KG1 (cell line): ENCODE results near the gene PRPF40A.

Source experiments
- DNase-seq: peaks from one replicate; lab custom pipeline; 2025; lab: John Stamatoyannopoulos, UW

Gene PRPF40A

DNA sequence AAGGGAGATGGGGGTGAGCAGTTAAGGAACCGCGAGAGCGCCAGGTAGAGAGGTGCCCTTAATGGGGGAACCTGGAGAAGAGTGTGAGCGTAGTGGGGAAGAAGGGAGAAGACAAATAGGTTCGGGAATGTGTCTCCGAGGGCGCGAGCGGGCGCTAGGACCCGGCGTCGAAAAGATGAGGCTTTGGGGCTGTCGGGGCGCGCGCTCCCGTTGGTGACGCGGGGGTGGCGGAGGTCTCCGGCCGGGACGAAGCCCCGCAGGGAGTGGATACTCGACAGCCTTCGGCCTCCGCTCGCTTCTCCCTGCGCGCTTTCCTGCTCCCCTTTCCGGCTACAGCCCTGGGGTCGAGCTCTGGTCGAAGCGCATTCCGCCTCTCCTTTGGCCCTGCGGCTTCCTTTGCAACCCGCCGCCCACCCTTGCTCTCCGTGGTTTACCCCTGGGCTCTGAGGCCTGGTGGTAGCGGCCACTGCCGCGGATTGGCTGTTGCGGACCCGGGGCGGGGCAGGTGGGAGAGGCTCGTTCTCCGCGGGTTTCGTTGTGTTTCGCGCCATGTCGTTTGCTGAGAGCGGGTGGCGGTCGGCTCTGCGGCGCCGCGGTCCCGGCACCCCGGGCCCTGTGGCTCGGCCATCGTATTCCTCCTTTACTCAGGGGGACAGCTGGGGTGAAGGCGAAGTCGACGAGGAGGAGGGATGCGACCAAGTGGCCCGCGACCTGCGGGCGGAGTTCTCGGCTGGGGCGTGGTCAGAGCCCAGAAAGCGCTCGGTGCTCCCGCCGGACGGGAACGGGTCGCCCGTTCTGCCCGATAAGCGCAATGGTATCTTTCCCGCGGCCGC lies 1.0 kb upstream of the PRPF40A start, which contains the start of gene ARL6IP6:
Gene ARL6IP6, plus strand, starts transcription at position 545 of the 833 bp plus-strand sequence. Its CDS starts 5 bp downstream, at position 550.
- DNase-seq, result peak; percentile 96

DNA sequence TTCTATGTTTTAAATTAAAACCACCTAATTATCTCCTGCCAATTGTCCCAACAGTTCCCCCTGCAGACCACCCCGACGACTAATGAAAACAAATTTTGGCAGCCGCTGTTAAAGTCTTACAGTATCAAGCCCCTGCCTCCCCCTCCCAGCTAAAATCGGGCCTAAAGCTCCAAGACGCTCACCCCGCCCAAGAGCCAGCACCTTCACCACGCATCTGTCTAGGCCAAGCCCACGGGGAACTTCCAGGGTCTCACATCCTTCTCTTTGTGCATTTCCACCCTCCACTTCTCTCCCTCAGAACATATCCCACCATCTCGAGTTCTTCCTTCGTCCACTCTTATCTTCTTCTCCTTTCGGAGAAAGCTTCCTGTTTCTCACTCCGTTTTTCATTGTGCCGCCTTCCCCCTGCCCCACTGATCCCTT lies 445 bp downstream of the PRPF40A start:
- peak; percentile 68 for DNase-seq

DNA sequence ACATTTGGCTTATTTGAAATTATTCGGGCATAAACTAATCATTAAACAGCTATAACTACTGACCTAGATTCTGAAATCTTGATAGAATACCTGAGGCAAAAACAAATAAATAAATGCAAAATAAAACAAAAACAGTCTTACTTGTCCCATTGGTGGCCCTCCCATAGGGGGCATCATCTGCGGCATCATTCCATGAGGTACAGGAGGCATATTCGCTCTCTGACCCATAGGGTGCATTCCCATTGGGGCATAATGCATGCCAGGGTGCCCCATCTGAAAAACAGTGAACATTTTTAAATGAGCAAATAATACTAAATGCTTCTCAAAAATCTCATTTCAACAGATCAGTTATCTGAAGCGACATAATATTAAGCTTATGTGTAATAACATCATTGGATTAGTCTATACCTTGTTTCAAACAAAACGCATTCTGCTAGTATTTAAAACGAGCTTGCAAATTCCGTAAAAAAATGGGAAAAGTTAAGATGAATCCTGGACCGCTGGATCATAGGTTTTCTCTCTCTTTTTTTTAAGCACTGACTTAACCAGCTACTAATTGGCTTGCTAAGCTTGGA lies 1.3 kb downstream of the PRPF40A start:
- DNase-seq, result peak; percentile 26

DNA sequence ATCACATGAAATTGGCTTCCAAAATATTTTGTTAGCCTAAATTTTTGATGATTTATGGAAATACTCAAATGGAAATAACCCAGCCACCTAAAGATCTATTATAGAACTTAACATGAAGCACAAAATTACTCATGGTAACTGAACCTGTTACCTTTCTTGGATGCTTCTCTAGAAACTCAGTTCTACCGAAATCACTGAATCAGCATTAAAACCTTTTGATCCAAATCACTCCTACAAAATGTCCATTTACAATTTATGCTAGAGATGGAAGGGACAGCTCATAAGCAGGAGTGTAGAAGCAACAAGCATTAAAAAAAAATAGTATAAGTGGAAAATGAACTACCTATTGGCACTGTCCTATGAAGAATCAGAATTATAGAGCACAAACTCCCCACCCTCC lies 2.1 kb downstream of the PRPF40A start:
- no peak for DNase-seq

DNA sequence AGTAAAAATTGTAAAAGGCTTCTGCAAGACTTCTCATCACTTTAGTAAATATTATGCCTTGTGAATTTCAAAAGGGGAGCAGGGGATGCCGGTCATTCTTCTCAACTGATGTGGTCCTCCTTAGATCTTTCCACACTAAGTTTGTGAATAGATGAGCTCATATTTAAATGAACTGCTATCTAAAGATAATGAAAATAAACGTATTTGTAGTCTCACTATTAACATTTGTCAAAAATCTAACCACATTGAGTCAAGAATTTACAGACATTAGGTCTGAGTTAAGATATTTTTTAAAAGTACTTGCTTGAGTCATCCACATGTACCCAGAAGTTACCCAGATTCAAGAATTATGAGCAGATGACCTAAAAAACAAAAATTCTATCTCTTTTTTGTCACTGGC lies 6.5 kb downstream of the PRPF40A start:
- DNase-seq, result no peak

DNA sequence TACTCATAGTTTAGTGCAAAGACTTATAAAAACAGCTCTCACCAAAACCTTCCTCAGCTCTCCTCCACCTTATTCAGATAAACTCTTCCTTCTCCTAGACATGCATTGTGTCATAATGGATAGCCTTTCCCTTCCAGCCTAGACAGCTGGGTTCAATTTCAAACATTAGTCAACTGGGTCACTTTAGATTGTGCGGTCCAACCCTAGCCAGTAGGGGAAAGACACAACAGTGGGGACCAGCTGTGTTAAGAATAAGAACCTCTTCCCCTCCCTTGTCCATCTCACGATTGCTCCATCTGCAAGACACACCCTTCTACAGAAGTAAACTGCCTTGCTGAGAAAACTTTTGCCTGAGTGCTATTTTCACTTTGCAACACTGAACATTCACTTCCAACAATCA lies 8.5 kb downstream of the PRPF40A start:
- DNase-seq, result no peak

DNA sequence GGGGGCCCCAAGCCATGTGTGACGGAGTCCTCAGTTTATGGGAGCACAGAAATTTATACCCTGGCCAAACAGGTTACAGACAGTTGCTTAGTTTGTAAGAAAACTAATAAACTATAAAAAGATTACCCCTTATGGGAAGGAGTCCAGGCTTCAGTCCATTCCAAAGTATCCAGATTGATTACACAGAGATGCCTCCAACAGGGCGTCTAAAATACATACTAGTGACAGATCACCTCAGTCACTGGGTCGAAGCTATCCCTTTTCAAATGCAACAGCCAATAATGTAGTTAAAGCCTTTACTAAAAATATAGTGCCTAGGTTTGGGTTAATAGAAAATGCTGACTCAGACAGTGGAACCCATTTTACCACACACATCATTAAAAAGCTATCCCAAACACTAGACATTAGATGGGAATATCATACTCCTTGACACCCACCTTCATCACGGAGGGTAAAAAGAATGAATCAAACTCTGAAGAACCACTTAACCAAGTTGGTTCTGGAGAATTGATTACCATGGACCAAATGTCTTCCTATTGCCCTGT lies 10.7 kb downstream of the PRPF40A start:
- no peak for DNase-seq

DNA sequence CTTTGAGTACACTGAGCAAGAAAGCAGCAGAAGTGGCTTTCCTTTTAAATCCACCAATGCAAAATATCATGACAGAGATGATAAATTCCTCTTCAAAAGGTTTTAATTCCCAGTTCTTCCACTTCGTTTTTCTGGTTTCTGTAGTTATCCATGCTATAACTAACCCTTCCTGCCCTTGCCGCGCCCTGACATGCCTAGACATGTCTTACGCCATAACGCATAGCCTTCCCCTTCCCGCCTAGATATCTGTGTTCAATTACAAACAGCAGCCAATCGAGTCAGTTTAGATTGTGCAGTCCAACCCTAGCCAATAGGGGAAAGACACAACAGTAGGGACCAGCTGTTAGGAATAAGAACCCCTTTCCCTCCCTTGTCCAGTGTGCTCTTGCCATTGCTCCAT lies 16.1 kb downstream of the PRPF40A start:
- no peak for DNase-seq

DNA sequence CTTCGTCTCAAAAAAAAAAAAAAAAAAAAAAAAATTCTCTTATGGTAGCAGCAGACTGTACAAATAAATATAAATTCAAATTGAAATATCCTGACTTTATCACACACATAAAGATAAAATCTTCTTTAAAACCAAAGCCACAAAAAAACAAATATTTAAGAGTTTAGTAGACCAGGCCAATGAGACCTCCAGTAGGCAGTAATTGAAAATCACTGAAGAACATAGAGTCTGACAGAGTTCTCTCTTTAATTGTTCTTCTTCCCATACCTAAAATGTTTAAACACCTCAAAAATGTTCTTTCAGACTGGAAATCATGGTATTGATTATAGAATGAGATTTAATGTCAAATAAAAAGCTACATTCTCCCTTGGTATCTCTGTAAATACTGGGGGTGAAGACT lies 20.8 kb downstream of the PRPF40A start:
- DNase-seq, result no peak

DNA sequence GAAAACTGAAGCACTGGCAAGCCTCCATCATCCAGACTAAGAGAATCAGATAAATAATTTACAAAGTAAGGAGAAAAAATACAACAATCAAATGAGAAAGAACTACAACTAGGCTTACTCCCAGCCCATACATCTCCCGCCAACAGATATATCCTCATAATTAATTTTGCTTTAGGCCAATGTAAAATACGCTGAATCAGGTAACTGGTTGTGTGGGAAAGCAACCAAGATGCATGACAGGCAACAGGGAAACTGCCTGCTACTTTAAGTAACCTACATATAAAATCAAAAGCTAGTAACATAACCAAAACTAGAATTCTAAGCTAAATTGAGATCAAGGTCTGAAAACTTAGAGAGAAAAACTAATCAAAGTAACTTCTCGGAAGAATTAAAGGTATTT lies 21.5 kb downstream of the PRPF40A start:
- no peak for DNase-seq

DNA sequence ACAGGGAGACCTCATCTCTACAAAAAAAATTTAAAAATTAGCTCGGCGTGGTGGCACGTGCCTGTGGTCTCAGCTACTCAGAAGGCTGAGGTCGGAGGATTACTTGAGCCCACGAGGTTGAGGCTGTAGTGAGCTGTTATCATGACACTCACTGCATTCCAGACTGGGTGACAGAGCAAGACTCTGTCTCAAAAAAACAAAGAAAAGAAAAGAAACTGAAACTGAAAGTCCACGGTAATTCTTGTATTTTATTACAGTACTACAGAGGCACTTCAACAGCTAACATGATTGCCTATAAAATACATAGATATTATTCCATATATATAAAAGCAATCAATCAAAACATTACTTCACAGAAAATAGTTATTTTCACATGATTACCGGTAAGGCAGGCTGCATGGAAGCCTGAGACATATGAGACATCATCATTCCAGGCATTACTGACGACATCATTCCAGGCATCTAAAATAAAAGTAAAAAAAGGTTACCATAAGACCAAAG lies 23.1 kb downstream of the PRPF40A start:
- no peak for DNase-seq

DNA sequence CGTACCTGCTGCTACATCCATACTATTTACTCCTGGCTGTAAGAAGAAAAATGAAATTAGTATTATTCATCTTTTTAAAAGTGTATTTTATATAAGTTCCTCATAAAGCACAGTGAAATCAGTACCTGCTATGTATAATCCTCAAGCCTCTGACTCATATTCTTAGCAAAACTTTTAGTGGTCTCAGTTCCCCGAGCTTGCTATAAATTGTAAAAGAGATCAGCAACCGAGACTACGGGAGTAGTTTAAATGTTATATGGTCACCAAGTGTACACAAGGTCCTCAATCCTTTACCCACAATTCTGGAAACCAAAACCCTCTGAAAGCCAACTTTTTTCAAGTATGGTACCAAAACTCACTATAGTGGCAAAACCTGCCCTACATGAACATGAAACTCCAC lies 24.2 kb downstream of the PRPF40A start:
- no peak for DNase-seq

DNA sequence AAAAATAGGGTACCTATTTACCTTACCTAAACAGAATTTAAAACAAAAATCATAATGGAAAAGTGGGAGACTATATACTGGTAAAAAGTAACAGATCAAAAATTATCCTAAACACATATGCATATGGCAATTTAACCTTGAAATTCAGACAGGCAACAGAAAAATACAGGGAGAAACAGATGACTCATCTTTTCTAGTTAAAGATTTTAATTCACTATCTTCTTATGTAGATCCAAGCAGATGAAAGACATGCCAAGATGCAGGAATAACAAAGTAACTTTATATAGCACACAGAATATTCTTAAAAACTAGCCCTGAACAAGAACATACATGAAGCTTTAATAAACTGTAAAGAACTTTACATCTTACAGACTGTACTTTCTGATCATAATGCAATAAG lies 30.9 kb downstream of the PRPF40A start:
- DNase-seq, result no peak

DNA sequence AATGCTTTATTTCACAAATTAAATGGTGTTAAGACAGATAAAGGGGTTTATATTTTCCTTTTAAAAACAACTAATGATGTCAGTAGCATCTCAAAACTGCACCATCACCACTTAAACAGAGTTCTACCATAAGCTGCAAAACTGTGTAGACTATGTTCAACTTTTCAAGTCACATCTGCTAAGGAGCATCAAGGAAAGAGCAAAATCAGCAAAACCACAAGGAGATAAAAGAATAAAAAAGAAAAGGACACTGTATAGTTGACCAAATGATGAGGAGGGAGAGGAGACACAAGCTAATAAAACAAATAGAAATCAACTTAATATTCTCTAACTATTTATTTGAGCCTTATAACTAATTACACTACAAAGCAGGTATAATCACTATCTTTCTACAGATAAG lies 33.9 kb downstream of the PRPF40A start:
- DNase-seq, result no peak

DNA sequence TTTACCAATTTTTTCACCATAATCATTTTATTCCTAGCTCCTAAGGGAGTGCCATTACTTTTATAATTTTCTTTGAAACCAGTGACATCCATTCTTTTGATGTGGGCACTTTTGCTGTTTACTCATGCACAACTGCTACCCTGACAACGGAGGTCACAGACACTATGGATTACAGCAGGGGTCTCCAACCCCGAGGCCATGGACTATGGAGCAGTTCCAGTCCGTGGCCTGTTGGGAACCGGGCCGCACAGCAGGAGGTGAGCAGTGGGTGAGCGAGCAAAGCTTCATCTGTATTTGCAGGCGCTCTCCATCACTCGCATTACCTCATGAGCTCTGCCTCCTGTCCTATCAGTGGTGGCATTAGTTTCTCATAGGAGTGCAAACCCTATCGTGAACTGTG lies 34.6 kb downstream of the PRPF40A start:
- no peak for DNase-seq

DNA sequence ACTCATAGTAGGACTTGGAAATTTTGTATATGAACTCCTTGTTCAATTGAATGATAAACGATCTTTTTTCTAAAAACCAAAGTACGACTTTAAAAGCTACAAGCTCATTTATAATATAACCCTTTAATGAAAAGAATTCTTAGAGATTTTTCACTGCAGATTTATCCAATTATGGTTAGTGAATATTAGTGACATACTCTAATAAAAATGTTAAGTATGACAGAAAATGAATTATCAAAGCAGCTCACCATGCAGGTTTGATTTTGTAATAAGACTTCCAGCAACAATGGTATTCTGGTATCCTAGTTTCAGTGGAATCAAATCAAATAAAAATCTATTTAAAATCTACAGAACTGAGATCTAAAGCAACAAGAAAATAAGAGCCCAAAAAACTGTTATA lies 38.5 kb downstream of the PRPF40A start:
- no peak for DNase-seq

DNA sequence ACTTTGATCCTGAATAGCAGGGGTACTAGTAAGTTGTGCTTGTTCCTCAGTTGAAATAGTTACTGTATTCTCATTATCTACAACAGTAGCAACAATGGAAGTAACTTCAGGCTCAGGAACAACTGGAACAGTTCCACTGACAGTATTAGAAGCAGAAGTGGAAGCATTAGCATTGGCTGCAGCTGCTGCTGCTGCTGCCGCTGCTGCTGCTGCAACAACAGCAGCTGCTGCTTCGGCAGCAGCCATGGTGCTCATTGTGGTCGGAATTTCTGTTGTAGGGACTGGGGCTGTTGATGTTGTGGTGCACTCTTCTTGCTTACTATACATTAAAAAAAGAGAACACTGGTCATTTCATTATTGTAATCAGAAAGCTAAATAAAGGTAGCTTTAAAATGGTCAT lies 40.8 kb downstream of the PRPF40A start:
- DNase-seq, result no peak

DNA sequence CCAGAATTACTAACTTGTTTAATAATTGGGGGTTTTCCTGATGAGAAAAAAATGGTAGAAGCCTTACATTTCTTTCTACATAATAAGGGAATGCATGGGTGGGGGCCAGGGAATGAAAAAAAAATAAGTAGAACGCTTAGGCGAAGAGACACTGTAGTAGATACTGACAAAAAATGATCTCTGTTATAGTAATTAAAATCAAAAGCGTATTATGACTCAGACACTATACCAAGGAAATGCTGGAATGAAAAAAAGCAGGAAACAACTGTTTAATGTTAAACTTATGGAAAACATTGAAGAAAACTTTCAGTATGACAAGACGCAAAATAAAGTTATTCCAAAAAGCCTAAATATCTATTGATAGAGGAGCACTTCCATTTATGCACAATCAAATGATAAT lies 42.9 kb downstream of the PRPF40A start:
- no peak for DNase-seq

DNA sequence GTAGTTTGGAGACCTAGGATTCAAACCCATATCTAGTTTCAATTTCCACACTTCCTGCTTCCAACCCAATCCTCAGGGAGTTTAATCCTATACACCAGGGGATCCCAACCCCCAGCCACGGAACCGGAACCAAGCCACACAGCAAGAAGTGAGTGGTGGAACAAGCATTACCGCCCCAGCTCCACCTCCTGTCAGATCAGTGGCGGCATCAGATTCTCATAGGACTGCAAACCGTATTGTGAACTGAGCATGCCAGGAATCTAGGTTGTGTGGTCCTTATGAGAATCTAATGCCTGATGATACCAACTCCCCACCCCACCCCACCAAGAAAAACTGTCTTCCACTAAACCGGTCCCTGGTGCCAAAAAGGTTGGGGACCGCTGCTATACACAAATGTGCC lies 52.5 kb downstream of the PRPF40A start:
- DNase-seq, result no peak

DNA sequence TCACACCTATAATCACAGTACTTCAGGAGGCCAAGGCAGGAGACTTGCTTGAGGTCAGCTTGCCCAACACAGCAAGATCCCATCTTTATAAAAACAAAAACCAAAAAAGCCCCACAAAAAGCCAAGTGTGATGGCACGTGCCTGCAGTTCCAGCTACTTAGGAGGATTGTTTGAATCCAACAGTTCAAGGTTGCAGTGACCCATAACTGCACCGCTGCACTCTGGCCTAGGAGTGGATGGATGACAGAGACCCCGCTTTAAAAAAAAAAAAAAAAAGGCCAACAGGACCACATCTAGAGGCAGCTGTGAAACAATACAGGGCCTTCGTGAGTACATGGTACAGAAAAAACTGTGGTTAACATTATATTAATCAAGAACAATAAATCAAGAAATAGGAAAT lies 56.2 kb downstream of the PRPF40A start:
- DNase-seq, result no peak

DNA sequence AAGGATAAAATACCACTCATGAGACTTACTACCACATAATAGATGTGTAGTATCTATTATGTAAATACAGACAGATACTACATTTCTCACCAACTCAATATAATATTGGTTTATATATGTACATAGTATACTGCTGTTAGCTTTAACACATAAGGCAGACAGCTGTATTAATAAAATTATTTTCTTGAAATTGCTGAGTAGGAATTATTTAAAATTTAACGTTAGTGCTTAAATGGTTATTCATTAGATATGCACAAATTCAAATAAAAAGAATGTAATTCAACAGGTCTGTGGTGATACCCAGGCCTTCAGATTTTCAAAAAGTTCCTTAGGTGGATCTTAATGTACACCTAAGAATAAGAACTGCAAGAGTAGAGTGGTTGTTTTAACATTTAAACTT lies 59.0 kb downstream of the PRPF40A start:
- DNase-seq, result no peak

DNA sequence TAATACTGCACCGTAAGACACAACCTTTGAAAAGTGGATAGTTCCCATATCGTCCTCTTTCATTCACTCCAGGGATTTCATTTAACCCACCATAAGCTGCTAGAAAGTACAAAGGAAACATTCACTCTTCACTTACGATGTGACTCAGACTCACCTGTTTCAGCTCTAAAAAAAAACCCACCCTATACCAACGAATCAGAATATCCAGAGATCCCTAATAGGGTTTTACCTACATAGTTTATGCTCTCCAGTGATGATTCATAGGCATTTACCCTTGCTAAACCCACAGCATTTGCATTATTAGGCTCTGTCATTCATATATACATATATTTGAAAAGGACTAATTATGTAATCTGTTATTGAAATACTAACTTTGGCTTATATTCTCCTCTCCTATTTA lies 60.2 kb downstream of the PRPF40A start:
- no peak for DNase-seq

DNA sequence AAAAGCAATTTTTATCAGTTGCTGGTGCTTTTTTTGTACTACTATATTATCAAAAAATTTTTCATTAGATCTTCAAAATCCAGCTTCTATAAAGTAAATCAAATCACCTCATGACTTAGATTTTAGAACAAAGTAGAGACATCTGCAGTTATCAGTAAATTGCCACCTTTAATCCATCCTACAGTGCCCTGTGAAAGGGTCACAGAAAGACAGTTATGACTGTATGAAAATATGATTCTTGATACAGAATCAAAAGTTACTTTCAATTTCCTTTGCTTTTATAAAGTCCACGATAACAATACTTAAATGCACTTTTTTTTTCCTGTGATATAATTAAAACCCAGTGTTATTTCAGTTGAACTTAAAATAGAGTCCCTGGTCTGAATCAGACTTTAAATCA lies 61.4 kb downstream of the PRPF40A start:
- DNase-seq, result no peak
